OCI-LY7 (cell line): ENCODE results near the gene BTNL8. TPM values are rescaled to one million over a fixed set of nuclear protein-coding genes. Genes with fewer than 3 reads are reported as not detected.

Experiments used
- BruUV-seq: library from RNA; stranded (reverse); fragments of 400-500 nt; replicated peaks from 2 replicates; lab custom pipeline; 2021; lab: Mats Ljungman, UMichigan
- CTCF ChIA-PET: fragments of 300-600 bp; sonication (Branson Sonifier 250); formaldehyde crosslinking; loops from one replicate; lab custom pipeline; 2022; ENCODE audit warnings: antibody characterized with exemption; ENCODE audit not compliant: unreplicated experiment; lab: Charles Lee
- POLR2A ChIA-PET: fragments of 300-600 bp; sonication (Branson Sonifier 250); formaldehyde crosslinking; loops from one replicate; lab custom pipeline; 2022; ENCODE audit warnings: antibody characterized with exemption; lab: Charles Lee
- DNase-seq: peaks from one replicate; pipeline ENCODE4 v3.0.0-alpha.2; 2015; ENCODE audit warnings: low spot score
- H2AFZ ChIP-seq: fragments of 200-600 bp; sonication (generic), shearing (Covaris generic); 2 replicates; pipeline ENCODE4 v1.6.1; 2014; ENCODE audit warnings: mild to moderate bottlenecking, antibody characterized with exemption, low read length, moderate library complexity
- H3K27ac ChIP-seq: fragments of 200-600 bp; sonication (generic); 2 replicates; pipeline ENCODE4 v1.5.1; 2014; ENCODE audit warnings: mixed run types, low read depth, mild to moderate bottlenecking, moderate library complexity, low read length, inconsistent platforms; ENCODE audit not compliant: poor library complexity, severe bottlenecking
- H3K36me3 ChIP-seq: fragments of 200-600 bp; sonication (generic); 2 replicates; pipeline ENCODE4 v1.6.1; 2014; ENCODE audit warnings: mild to moderate bottlenecking, antibody characterized with exemption, low read length, moderate library complexity, mixed read lengths; ENCODE audit not compliant: insufficient read depth
- H3K4me1 ChIP-seq: fragments of 200-600 bp; sonication (generic); 2 replicates; pipeline ENCODE4 v1.5.1; 2014; ENCODE audit warnings: mild to moderate bottlenecking, low read length; ENCODE audit not compliant: insufficient read depth, poor library complexity, severe bottlenecking
- H3K4me2 ChIP-seq: fragments of 200-600 bp; sonication (generic); 2 replicates; pipeline ENCODE4 v1.6.1; 2014; ENCODE audit warnings: mild to moderate bottlenecking, low read length
- H3K4me3 ChIP-seq: fragments of 200-600 bp; sonication (generic); 2 replicates; pipeline ENCODE4 v1.5.1; 2014; ENCODE audit warnings: mild to moderate bottlenecking, low read depth, low read length; ENCODE audit not compliant: poor library complexity, severe bottlenecking
- H3K79me2 ChIP-seq: fragments of 200-600 bp; sonication (generic); 2 replicates; pipeline ENCODE4 v1.6.1; 2016; ENCODE audit warnings: low read depth, mild to moderate bottlenecking, low read length, moderate library complexity, mixed read lengths; ENCODE audit not compliant: insufficient read depth
- H3K9me2 ChIP-seq: fragments of 200-600 bp; sonication (generic); 2 replicates; pipeline ENCODE4 v1.6.1; 2016; ENCODE audit warnings: mild to moderate bottlenecking, low read length, mixed read lengths; ENCODE audit not compliant: insufficient read depth
- H3K9me3 ChIP-seq: fragments of 200-600 bp; sonication (generic); 2 replicates; pipeline ENCODE4 v1.6.1; 2014; ENCODE audit warnings: mild to moderate bottlenecking, mixed run types, low read length, mixed read lengths
- H4K20me1 ChIP-seq: fragments of 200-600 bp; sonication (generic); 2 replicates; pipeline ENCODE4 v1.6.1; 2014; ENCODE audit warnings: mild to moderate bottlenecking, antibody characterized with exemption, low read length, moderate library complexity, mixed read lengths; ENCODE audit not compliant: insufficient read depth
- CTCF ChIP-seq: fragments of 200-600 bp; sonication (generic); conservative IDR thresholded peaks from 2 replicates; pipeline ENCODE4 v1.5.1; 2014; ENCODE audit warnings: mild to moderate bottlenecking, antibody characterized with exemption, low read length, moderate library complexity, mixed read lengths
- EZH2phosphoT487 ChIP-seq: fragments of 200-600 bp; sonication (generic); IDR thresholded peaks from 2 replicates; pipeline ENCODE4 v1.6.1; 2018; ENCODE audit warnings: low read depth, borderline replicate concordance, mild to moderate bottlenecking, mixed run types, antibody characterized with exemption, low read length, moderate library complexity, mixed read lengths
- intact Hi-C: fragments of 100-400 bp; cut with micrococcal nuclease; formaldehyde crosslinking; loops from one replicate; pipeline ENCODE4 v1.10.0; 2022; ENCODE audit not compliant: unreplicated experiment
- total RNA-seq, 2 experiments: library from RNA; depleted of rRNA in 1 of 2; stranded (reverse); fragments of >200 nt in 1 of 2; shearing (Covaris generic) in 1 of 2; gene quantifications; 2 replicates each; pipeline ENCODE4 v1.2.3, GENCODE V29; 2014 to 2022

The BTNL8 gene
- total RNA-seq, 2 experiments from 2014 or later, result not detected

- Histone ChIP-seq H3K9me2 (no peaks in the 10 kb centered on the region), H2AFZ (no peak overlapping the region), H3K27ac (no peak overlapping the region), H4K20me1 (no peaks in the 10 kb centered on the region), H3K4me3 (no peak overlapping the region), H3K36me3 (no peaks in the 10 kb centered on the region), H3K4me2 (no peak overlapping the region), H3K9me3 (no peaks in the 10 kb centered on the region), H3K79me2 (no peaks in the 10 kb centered on the region), H3K4me1 (peaks cover 19% of the 10 kb centered on the region)
- POLR2A ChIA-PET, result no interaction called here
- TF ChIP-seq CTCF, result no peak
- no peak for TF ChIP-seq EZH2phosphoT487
- no peak for DNase-seq
- intact Hi-C loops, result no loop called here
- BruUV-seq, result no TSS peak
- CTCF ChIA-PET, result no interaction called here
These were observed 28.5 kb upstream of the BTNL8 start for GRCh38 chr5:180870276-180871068.

DNA sequence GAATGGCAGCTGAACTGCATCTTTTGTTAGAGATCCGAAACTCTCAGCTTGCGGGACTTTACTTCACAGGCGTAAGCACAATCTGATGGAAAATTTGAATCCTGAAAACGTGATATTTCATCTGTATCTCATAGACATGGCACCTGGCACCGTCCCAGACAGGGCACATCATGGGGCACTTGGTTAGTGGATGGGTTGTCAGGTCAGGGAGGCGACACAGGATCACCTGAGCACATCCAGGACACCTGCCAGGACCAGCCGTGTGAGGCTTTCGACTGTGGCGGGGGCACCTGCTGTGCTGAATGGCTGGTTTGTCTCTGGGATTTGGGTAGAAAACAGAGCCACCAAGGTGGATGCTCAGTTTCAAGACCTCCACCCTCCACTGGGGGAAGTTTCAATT, 26.5 kb upstream of the BTNL8 start:
- no TSS peak for BruUV-seq
- Histone ChIP-seq H4K20me1 (no peaks in the 10 kb centered on the region), H3K4me2 (no peak overlapping the region), H3K4me3 (no peak overlapping the region), H3K9me3 (no peaks in the 10 kb centered on the region), H3K79me2 (no peaks in the 10 kb centered on the region), H2AFZ (peak overlapping the region; percentile 91; the same call in 1 of the 2 replicates), H3K27ac (no peak overlapping the region), H3K4me1 (peaks cover 19% of the 10 kb centered on the region), H3K9me2 (no peaks in the 10 kb centered on the region), H3K36me3 (no peaks in the 10 kb centered on the region)
- no peak for DNase-seq
- ChIA-PET CTCF (no interaction called here), POLR2A (no interaction called here)
- TF ChIP-seq CTCF (no peak), EZH2phosphoT487 (no peak)
- intact Hi-C loops, result no loop called here
